Suprapubic skin (tissue), 4 donors: ENCODE results near the gene MUC4. TPM values are rescaled to one million over a fixed set of nuclear protein-coding genes. Genes with fewer than 3 reads are reported as not detected.

Source experiments
- DNase-seq, 2 donors: peaks; one replicate each; pipeline ENCODE4 v3.0.0-alpha.2; 2019; ENCODE audit warnings: low spot score in 2 of 2
- H3K27ac ChIP-seq: fragments of 200-600 bp; sonication (generic); one replicate; pipeline ENCODE4 v1.5.1; 2019
- H3K27me3 ChIP-seq: fragments of 200-600 bp; sonication (generic); one replicate; pipeline ENCODE4 v1.5.1; 2019
- H3K36me3 ChIP-seq: fragments of 200-600 bp; sonication (generic); one replicate; pipeline ENCODE4 v1.5.1; 2019
- H3K4me1 ChIP-seq: fragments of 200-600 bp; sonication (generic); one replicate; pipeline ENCODE4 v1.5.1; 2019
- H3K4me3 ChIP-seq: fragments of 200-600 bp; sonication (generic); one replicate; pipeline ENCODE4 v1.5.1; 2019; ENCODE audit warnings: mild to moderate bottlenecking
- H3K9me3 ChIP-seq: fragments of 200-600 bp; sonication (generic); one replicate; pipeline ENCODE4 v1.5.1; 2019
- EP300 ChIP-seq: sonication (generic); formaldehyde crosslinking; IDR thresholded peaks from one replicate; pipeline ENCODE4 v1.6.1; 2017; ENCODE audit warnings: antibody characterized with exemption
- POLR2A ChIP-seq, 2 donors: fragments of 450-650 bp; IDR thresholded peaks; one replicate each; pipeline ENCODE4 v1.6.1; 2017; ENCODE audit warnings: antibody characterized with exemption in 2 of 2, mild to moderate bottlenecking in 2 of 2, moderate library complexity in 2 of 2
- POLR2AphosphoS5 ChIP-seq, 3 donors: sonication (generic); formaldehyde crosslinking; IDR thresholded peaks; one replicate each; pipeline ENCODE4 v1.6.1; 2017; ENCODE audit warnings: antibody characterized with exemption in 3 of 3
- WGBS: methylation state at CpG from one replicate; pipeline ENCODE4 v1.1.5; 2018; 5-methylcytosine and 5-hydroxymethylcytosine counted together
- total RNA-seq, 4 donors: library from RNA; depleted of rRNA; stranded (reverse); fragments of >200 nt; gene quantifications; one replicate each; pipeline ENCODE4 v1.1.0, GENCODE V29; 2016
- TF ChIP-seq, protein P1 (sequence below), 2 donors: fragments of 200-600 bp in 1 of 2; fragments of 450-650 bp in 1 of 2; sonication (generic) in 1 of 2; IDR thresholded peaks; one replicate each; pipeline ENCODE4 v1.5.1; 2016 to 2019; ENCODE audit warnings: antibody characterized with exemption in 2 of 2, mild to moderate bottlenecking in 1 of 2, moderate library complexity in 1 of 2

Gene MUC4
- total RNA-seq, 4 donors from 2014 or later = not detected

GRCh38 chr3:195844671-195845218 lies 33.0 kb upstream of the MUC4 start:
- WGBS = 84% methylated on average over 7 of the region's 7 CpGs
- Histone ChIP-seq H3K4me1 (peaks cover 5% of the 10 kb centered on the region), H3K27me3 (no peaks in the 10 kb centered on the region)

DNA sequence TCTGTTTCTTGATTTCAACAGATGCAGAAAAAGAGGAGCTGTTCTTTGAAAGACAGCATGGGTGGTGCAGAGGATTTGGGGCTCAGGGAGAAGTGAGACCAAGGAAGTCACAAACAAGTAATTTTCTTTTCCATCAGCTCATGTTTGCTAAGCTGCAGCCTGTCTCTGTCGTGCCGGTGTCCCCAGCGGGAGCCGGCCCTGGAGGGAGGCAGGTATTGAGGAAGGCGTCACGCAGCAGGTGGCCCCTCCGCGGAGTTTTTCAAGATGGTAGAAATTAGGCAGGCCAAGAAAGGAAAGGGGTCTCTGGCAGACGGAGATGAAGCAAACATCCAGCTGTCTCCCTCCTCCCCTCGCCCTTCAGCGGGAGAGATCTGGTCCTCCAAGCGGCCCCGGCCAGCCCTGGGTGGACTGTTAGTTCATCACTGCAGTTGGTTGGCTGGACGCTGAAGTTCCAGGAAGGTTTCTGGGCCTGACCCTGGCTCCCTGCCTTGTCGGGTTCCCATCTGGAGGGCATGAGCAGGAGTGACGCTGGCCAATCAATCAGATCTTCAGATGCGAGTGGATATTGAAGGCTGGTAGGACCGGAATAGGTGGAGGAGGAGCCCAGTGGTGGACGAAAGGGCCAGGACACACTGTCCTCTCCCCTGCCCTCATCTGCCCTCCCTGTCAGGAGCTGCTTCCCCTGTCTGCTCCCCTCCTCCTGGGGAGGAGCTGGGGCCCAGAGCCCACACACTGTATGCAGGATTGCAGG lies 27.7 kb upstream of the MUC4 start:
- TF ChIP-seq EP300 = no peak
- TF ChIP-seq POLR2A (IDR thresholded peaks at IDR 0.05) = no peak
- TF ChIP-seq, protein P1, sequence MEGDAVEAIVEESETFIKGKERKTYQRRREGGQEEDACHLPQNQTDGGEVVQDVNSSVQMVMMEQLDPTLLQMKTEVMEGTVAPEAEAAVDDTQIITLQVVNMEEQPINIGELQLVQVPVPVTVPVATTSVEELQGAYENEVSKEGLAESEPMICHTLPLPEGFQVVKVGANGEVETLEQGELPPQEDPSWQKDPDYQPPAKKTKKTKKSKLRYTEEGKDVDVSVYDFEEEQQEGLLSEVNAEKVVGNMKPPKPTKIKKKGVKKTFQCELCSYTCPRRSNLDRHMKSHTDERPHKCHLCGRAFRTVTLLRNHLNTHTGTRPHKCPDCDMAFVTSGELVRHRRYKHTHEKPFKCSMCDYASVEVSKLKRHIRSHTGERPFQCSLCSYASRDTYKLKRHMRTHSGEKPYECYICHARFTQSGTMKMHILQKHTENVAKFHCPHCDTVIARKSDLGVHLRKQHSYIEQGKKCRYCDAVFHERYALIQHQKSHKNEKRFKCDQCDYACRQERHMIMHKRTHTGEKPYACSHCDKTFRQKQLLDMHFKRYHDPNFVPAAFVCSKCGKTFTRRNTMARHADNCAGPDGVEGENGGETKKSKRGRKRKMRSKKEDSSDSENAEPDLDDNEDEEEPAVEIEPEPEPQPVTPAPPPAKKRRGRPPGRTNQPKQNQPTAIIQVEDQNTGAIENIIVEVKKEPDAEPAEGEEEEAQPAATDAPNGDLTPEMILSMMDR (IDR thresholded peaks at IDR 0.05) = no peak
- no peak for TF ChIP-seq POLR2AphosphoS5 (IDR thresholded peaks at IDR 0.05)

More at GRCh38 chr3:195844671-195845218, 33.0 kb upstream of the MUC4 start:
- DNase-seq = no peak
- TF ChIP-seq, protein P1 (IDR thresholded peaks at IDR 0.05) = no peak
- Histone ChIP-seq H3K4me3 (no peak overlapping the region), H3K27ac (no peak overlapping the region), H3K9me3 (no peaks in the 10 kb centered on the region), H3K36me3 (no peaks in the 10 kb centered on the region)

DNA sequence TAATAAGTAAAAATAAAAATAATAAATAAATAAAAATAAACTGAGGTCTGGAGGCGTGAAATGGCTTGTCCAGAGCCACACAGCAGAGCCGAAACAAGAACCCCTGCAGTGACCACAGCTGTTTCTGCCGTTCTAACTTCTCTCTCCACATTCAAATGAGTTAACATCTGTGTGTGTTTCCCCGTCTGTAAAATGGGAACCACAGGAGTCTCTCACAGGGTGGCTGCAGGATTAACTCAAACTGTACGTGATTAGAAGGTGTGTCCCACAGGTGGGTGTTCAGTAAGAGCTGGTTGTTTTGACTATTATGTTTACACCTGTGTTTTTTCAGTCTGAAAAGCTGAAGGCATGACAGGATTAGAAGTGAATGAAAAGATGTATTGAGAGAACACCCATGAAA lies 27.0 kb upstream of the MUC4 start:
- no peak for DNase-seq
- Histone ChIP-seq H3K36me3 (no peaks in the 10 kb centered on the region), H3K27ac (no peak overlapping the region), H3K9me3 (no peaks in the 10 kb centered on the region), H3K4me3 (no peak overlapping the region), H3K4me1 (no peaks in the 10 kb centered on the region), H3K27me3 (no peaks in the 10 kb centered on the region)
- WGBS = 88% methylated on average over 5 of the region's 5 CpGs
- no peak for TF ChIP-seq POLR2AphosphoS5 (IDR thresholded peaks at IDR 0.05)
- no peak for TF ChIP-seq EP300
- TF ChIP-seq POLR2A (IDR thresholded peaks at IDR 0.05) = no peak
- TF ChIP-seq, protein P1 (IDR thresholded peaks at IDR 0.05) = no peak

More for the DNA sequence above, 27.7 kb upstream of the MUC4 start:
- 57% methylated on average over 19 of the region's 19 CpGs for WGBS
- H3K36me3 ChIP-seq = no peaks in the 10 kb centered on the region
- no peak overlapping the region for H3K27ac ChIP-seq
- no peak for DNase-seq
- no peak overlapping the region for H3K4me3 ChIP-seq
- no peaks in the 10 kb centered on the region for H3K9me3 ChIP-seq
- H3K4me1 ChIP-seq = no peaks in the 10 kb centered on the region
- no peaks in the 10 kb centered on the region for H3K27me3 ChIP-seq

DNA sequence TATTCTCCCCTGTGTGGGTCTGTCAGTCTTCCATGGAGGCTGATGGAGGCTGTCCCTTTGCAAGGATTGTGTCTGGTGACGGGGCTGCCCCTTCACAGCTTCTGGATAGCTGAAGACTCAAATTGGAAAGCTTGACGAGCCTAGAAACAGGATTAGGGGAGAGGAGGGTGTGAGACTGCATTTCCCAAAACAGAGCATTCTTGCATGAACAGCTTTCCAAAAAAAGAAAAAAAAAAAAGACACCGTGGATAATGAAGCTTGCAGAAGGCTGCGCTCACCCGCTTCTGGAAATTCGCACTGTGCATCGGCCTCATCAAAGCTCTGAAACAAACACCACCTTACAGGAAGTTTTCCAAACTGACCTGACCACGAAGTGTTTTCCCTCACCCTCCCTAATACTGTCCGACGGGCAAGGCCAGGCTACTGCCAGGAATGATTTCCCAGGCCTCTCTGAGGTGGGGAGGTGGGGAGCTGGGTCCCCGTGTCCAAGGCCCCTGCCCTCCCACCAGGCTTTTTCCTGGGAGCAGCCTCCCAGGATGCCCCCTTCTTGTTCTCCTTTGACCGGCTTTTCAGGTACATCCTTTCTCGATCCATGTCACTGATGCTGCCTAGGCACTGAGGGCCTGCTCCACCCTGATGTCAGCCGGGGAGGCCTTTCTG lies 24.9 kb upstream of the MUC4 start:
- no peak for DNase-seq
- Histone ChIP-seq H3K27ac (no peak overlapping the region), H3K4me1 (no peaks in the 10 kb centered on the region), H3K36me3 (no peaks in the 10 kb centered on the region), H3K4me3 (no peak overlapping the region), H3K9me3 (no peaks in the 10 kb centered on the region), H3K27me3 (no peaks in the 10 kb centered on the region)
- no peak for TF ChIP-seq POLR2A (IDR thresholded peaks at IDR 0.05)
- TF ChIP-seq, protein P1 (IDR thresholded peaks at IDR 0.05) = no peak
- no peak for TF ChIP-seq POLR2AphosphoS5 (IDR thresholded peaks at IDR 0.05)
- no peak for TF ChIP-seq EP300
- WGBS = 84% methylated on average over 14 of the region's 14 CpGs

GRCh38 chr3:195835791-195836190 lies 24.1 kb upstream of the MUC4 start:
- no peaks in the 10 kb centered on the region for H3K4me1 ChIP-seq
- 91% methylated on average over 8 of the region's 14 CpGs for WGBS
- H3K27me3 ChIP-seq = no peaks in the 10 kb centered on the region
- TF ChIP-seq EP300 (no peak), POLR2AphosphoS5 (IDR thresholded peaks at IDR 0.05) (no peak), POLR2A (IDR thresholded peaks at IDR 0.05) (no peak)
- TF ChIP-seq, protein P1 (IDR thresholded peaks at IDR 0.05) = no peak
- no peak for DNase-seq
- H3K36me3 ChIP-seq = no peaks in the 10 kb centered on the region
- H3K4me3 ChIP-seq = no peak overlapping the region
- H3K27ac ChIP-seq = no peak overlapping the region
- H3K9me3 ChIP-seq = no peaks in the 10 kb centered on the region
